ENCODE data around the gene ADAMTSL1.

ADAMTSL1 gene

DNA sequence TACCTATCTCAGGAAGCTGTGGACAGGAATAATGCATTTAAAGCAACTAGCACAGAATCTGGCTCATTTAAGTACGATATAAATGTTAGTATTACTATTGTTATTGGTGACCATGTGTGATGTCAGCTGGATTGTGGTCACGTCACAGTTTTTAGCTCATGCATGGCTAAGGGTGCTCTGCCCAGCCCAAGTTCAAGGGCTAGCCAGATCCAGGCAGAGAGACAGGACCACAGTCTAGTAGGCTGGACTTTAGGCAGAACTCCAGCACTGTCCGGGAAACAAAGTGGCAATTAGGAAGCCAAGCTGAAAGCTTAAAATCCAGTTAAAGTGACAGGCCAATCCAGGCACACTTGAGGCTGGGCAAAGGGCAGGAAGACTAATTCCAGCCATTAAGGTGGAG is 273.6 kb downstream of the ADAMTSL1 start:
- DNase-seq = no peak

DNA sequence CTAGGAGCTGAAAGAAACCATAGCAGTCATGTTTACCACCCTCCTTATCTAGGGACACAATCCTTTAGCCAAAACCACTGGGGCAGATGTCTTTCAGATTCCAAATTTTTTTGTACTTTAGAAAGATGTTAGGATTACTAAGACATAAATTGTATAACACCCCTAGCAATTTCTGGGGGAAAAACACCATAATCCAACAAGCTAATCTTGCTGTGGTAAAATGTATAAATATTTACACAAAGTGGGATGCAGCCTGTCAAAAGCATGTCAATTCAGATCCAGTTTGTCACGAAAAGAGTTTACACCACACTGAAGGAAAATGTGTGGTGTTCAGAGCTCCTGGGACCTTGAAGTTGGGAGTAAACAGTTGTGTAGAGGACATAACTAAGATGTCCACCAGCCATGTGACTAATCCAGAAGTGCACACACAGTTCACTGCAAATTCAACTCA is 274.3 kb downstream of the ADAMTSL1 start:
- DNase-seq = no peak

DNA sequence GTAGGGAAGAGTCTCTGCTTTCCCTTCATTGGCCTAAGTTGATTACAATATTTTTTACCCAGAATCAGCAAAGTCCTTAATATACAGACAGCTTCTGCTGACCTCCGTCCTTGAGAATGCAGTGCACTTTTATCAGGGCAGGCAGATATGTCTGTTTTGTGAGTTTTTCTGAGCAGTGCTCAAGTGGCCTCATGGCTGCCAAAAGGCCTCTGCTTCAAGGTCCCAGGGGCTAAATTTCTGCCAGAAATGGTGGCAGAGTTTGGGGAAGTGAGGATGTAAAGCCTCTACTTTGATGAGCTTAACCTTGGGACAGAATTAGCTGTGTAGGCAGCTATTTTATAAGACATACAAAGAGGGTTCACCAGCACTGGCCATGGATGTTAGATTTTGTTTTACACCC is 275.8 kb downstream of the ADAMTSL1 start:
- no peak for DNase-seq

DNA sequence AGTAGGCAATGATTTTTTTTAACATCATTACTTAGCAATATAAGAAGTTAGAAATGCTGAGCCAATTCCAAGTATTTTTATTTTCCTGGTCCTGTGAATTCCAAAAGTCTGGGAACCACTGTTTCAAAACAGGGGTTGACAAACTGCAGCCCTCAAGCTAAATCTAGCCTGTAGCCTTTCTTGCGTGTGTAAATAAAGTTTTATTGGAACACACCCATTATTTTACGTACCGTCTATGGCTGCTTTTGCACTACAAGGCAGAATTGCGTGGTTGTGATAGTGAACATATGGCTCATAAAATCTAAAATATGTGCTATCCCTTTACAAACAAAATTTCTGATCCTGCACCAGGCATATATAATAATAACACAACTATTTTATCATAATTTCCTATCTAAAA is 280.0 kb downstream of the ADAMTSL1 start:
- no peak for DNase-seq

DNA sequence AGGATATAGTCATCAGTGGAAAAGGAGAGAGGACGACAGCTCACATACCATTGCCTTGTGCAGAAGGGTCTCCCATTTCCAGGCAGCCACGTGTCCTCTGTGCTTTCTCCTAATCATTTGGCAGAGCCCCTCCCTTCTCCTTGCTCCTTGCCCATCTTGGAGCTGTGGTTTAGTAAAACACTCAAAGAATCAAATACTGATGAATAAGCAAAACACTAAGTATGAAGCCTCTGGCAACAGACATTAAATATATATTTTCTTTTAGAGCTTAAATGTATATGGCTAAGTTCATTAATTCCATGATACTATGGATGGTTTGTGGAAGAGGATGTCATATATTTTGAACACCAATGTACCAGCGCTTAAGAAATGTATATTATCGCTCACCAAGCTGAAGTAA is 280.6 kb downstream of the ADAMTSL1 start:
- no peak for DNase-seq

DNA sequence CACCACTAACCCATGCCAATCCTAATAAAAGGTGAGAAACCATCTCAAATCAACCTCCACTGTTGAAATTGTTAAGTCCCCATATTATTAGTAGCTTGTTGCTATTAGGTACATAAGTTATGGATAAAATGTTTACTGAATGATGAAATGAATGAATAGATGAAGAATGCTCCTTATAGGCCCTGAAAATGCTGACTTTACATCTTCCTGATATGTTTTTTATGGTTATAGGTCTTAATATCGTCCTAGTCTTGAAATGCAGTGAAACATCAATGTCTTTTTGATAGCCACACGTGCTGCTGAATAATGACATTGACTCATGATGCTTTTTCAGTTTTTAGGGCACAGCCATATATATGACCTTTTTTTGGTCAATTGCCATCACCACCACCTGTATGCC is 281.3 kb downstream of the ADAMTSL1 start:
- no peak for DNase-seq

DNA sequence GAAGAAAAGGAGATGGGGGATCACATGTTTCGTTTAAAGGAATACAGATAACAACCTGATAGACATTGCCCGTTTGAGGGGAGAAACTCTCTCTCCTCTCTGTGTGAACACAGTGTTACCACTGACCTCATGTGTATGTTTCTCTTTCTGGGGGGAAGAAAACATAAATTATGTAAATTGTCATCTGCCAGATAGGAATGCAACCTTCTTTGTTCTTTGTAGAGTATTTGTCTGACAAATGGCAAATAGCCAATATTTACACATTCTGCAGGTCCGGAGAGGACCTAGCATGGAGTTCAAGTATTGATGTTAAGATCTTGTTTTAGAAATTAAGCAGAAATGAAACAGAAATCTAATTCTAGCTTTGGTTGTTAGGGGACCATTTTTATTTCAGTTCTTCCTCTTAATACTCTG is 282.8 kb downstream of the ADAMTSL1 start:
- no peak for DNase-seq

DNA sequence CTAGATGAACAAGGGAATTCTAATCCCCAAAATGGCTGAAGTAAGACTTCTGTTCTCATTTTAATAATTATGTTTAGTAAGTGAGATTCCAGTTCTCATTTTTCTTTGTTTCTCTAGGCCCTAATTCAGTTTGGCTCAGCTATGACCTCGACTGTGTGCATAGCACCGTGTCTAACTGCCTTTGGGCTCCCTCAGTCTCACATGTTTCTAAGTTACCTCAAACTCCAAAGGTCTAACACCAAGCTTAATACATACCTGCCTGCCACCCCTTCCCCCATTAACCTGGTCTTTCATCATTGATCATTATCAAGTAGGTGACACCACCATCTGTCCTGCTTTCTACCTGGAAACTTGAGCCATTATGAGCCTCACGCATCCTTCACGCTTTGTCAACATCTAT is 285.9 kb downstream of the ADAMTSL1 start:
- no peak for DNase-seq

DNA sequence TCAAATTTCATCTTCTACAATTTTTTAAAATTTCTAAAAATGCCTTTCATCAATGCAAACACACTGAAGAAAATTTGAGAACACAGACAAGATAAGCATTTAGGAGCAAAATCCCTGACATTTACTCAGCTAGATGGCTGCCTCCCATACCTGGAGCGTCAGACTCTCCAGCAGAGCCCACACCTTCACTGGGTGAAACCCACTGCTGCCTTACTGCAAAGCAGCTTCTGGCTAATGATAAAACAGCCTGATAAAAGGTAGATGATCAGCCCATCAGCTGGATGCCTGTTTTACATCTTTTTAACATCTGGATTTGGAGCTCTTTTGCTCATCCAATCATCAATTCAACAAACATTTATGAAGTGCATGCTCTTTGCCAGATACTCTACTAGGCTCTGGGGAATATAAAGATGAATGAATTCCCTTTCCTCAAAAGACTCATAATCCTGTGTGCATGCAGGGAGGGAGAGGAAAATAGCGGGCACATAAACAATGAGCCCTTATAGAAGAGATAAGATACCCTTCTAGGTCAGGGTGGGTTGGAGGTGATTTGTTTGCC is 287.9 kb downstream of the ADAMTSL1 start:
- DNase-seq = no peak

DNA sequence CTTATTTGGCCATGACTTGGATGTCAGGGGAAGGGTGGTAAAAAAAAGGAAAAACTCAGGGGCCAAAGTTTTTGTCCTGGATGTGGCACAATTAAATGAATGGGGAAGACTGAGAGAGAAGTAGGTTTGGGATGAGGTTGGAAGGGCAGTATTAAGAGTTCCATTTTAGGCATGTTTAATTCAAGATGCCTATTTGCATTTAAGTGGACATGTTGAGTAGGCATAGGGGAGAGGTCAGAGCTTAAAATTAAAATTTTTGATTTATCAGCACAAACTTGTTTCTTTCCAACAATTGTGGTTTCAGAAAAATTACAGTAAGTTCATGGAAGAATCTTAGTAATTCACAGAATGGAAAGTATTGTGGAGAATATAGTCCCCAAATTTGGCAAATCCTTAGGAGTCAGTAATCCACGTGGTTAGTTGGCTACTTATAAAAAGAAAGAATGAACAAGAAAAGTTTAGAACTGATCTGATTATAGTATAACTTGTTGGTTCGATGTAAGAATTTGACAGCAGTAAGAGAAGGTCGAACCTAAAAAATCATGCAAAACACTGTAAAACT is 293.1 kb downstream of the ADAMTSL1 start:
- DNase-seq = no peak

DNA sequence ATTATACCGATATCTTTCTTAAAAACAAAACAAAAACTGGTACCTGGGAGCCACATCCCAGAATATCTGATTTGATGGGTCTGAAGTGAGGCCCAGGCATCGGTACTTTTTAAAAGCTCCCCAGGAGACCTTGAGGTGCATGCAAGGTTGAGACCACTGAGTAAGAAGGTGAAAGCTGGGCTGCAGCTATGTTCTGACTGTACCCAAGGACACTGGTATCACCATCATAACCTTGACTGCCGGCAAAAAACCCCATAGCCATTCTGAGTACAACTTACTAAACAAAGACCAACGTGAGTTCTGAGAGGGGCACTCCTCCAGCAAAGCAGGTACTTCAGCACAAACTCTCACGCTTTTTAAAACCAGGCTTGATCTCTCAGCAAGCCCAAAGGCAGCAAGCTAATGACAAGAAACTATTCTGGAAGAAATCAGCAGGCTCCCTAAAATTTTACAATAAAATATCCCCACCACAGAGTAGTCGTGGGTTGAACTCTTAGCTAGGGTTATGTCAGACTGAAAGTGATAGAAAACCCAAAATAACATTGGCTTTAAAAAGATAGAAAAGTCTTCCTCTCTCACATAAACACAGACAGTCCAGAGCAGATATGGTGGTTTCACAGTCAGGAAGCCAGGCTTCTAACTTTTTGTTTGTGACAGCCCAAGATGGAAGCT is 295.1 kb downstream of the ADAMTSL1 start:
- DNase-seq = no peak

DNA sequence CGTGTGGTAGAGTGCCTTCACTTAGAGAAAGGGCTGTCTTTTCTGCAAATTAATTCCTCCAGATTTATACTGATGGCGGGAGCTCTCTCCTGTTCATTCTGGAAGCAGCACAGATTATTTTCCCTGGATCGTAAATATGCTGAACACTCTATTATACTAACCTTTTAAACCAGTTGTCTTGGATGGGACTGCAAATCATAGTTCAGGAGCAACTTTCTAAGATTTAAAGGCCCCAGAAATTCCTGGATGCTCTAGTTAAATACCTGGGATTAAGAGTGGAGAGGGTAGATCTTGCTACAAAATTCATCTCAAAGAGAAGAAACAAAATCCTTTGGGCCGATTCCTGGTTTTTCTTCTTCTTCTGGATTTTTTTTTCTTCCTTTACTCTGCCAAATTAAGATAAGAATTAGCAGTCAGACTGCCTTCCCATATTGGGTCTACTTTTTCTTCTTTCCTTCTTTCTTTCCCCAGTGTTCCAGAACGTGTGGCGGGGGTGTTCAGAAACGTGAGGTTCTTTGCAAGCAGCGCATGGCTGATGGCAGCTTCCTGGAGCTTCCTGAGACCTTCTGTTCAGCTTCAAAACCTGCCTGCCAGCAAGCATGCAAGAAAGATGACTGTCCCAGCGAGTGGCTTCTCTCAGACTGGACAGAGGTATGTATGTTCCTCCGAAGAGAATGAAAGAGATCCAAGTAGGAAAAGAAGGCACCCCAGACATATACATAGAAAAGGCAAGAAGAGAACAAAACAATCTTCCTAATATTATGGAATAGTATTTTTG is 296.4 kb downstream of the ADAMTSL1 start:
- no peak for DNase-seq

DNA sequence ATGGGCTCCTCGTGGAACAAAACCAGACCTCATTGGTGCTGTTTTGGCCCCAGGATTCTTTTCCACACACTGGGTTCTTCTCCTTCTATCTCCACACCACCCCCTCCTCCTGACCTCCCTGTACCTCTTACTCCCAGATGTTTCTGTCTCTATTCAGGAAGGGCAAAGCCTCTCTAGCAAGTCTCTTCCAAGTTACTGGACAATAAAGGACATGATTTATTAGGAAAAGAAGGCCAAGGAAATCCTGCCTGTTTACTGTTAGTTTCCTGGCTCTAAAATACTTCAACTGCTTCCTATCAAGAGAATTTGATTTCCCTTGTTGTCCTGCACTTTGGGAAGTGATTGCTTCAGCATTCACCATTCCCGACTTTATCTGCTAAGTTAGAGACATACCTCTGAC is 297.1 kb downstream of the ADAMTSL1 start:
- no peak for DNase-seq

DNA sequence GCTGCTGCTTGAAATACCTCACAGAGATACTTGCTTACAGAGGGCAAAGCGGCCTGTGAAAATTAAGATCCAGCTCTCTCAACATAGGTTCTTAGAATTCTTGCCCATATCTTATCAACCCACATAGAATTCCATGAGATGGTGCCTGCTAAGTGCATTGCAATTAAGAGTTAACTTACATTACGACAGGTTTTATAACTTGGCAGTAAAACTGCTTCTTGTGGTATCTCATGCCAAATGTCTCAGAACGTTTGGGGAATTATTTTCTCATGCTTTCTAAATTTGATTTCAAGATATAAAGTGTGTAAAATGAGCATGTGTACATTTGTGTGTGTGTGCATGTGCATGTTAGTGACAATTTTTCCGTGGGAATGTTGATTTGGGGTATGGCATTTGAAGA is 297.8 kb downstream of the ADAMTSL1 start:
- DNase-seq = no peak

DNA sequence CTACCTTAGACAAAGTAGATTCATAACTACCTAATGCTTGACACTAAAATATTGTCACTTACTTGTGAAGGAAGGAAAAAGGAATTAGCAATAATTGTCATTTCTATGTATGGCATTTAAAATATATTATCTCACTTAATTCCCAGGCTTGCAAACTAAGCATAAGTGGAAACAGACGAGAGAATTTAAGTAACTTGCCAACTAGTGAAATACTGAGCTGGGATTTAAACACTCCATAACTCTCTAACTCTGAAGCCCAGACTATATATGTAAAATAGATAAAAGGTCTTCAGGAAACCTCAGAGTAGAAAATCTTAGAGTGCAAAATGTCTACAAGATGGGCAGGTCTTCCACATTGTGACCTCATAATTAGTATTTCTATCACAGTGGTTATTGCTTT is 301.3 kb downstream of the ADAMTSL1 start:
- no peak for DNase-seq

DNA sequence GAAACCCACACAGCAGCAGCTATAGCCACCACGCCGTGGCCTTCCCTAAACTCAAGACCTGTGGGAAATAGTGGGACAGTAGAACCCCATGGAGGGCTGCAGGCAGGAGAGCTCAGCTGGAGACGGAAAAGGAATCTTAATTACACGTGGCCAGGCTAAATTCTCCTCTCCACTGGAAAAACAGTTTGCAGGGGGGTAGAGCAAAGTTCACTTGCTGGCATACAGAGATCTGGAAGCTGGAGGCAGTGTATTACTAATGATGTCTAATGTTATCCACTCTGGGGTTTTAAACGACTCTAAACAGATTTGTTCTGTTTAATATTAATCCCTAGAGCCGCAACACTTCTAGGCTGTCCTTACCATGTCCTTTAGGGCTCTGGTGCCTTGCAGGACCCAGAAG is 302.0 kb downstream of the ADAMTSL1 start:
- DNase-seq = no peak

DNA sequence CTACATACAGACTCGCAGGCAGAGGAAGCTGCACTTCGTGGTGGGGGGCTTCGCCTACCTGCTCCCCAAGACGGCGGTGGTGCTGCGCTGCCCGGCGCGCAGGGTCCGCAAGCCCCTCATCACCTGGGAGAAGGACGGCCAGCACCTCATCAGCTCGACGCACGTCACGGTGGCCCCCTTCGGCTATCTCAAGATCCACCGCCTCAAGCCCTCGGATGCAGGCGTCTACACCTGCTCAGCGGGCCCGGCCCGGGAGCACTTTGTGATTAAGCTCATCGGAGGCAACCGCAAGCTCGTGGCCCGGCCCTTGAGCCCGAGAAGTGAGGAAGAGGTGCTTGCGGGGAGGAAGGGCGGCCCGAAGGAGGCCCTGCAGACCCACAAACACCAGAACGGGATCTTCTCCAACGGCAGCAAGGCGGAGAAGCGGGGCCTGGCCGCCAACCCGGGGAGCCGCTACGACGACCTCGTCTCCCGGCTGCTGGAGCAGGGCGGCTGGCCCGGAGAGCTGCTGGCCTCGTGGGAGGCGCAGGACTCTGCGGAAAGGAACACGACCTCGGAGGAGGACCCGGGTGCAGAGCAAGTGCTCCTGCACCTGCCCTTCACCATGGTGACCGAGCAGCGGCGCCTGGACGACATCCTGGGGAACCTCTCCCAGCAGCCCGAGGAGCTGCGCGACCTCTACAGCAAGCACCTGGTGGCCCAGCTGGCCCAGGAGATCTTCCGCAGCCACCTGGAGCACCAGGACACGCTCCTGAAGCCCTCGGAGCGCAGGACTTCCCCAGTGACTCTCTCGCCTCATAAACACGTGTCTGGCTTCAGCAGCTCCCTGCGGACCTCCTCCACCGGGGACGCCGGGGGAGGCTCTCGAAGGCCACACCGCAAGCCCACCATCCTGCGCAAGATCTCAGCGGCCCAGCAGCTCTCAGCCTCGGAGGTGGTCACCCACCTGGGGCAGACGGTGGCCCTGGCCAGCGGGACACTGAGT is 303.2 kb downstream of the ADAMTSL1 start:
- no peak for DNase-seq

DNA sequence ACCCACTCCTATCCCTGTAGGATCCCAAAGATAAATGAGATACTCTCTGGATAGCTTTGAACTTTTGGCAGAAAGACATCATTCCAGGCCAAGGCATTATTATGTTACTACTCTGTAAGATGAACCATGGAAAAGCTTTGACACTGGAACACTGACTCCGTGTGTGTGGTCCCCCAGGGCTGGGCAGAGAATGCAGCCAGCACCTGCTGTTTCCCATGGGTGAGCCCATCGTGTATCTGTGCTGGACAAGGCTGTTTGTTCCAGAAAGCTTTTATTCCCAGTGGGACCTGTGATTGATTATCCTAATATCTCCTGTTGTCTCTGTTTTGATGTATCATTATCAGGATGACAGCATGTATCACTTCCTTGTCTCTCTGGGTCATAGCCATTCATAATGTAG is 304.2 kb downstream of the ADAMTSL1 start:
- DNase-seq = no peak

DNA sequence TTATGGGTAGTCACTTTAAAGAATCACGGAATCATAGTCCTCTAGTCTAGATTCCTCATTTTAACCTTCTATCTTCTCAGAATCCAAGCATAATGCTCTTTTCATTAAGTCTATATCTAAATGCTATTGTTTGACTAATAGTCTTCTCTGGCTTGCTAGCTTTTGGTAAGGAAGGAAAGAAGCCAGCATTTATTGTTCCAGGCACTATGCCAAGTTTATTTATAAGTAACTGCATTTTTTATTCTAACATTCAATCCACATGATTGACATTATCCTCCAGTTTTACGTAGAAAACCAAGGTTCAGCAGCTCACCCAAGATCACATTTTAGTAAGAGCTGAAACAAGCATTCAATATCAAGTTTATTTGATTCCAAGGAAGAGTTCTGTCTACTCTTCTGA is 304.9 kb downstream of the ADAMTSL1 start:
- no peak for DNase-seq

DNA sequence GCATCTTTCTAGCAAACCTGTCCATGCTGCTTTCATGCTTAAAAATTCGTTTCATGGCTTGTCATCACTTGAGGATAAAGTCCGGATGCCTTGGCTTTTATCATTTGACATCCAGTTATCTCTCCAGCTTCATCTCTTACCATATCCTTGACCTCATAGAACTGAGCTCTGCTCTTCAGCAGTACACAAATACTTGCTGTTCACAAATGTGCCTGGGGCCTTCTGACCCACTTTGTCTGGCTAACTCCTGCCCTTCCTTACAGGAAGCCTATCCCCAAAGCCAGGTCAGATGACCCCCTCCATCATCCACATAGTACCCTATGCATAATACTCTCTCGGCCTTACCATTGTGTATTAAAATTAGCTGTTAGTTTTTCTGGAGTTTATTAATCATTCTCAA is 310.0 kb downstream of the ADAMTSL1 start:
- no peak for DNase-seq

DNA sequence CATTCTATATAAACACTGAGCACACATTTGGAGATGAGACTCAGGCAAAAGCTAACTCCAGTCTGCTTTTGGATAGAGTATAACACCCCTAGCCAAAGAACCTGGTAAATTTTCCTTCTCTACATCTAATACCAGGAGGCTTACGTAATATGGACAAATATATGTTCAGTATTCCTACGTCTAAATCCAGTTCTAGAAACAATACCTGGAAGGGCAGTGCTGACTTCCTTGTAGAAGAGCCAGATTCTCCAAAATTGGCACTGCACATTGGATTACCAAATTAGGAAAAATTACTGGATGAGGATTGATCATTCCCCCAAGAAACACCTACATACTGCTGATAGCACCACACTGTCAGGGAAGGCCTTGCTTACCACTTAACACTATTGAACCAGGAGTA is 311.7 kb downstream of the ADAMTSL1 start:
- DNase-seq = no peak

DNA sequence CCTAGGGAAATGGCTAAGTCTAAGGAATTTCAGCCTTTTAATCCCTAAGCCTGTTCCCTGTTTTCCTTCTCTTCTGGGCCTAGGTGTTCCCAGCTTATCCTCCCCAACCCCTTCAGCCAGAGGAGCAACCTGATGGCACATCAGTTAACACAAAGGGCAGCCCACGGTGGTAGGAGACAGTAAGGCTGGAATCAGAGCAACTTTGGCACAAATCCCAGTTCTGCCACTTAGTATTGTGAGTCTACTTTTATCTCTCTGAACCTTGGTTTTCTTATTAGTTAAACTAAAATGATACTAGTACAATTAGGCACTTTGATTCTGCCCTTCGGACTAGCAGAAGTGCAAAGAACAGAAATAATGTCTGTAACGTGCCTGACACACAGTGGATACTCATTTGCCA is 312.2 kb downstream of the ADAMTSL1 start:
- no peak for DNase-seq
